Central memory CD8-positive, alpha-beta T cell (primary cell): ENCODE results near the gene HS3ST4.

Experiments used
- ATAC-seq: fragments of 150-1000 bp; cut with Tn5 transposase; replicated peaks from 2 replicates; pipeline ENCODE4 v1.10.0; 2022; ENCODE audit warnings: mild to moderate bottlenecking, moderate FRiP score, moderate number of reproducible peaks; ENCODE audit not compliant: poor library complexity, severe bottlenecking; ENCODE audit errors: extremely low read depth
- DNase-seq, 2 donors: peaks; one replicate each; pipeline ENCODE4 v3.0.0; 2021; ENCODE audit warnings: low spot score in 2 of 2
- H3K27ac Mint-ChIP-seq: one replicate; pipeline ENCODE4 v1.8.0; 2022; ENCODE audit warnings: low read depth, mild to moderate bottlenecking, moderate library complexity, mixed read lengths
- H3K27me3 Mint-ChIP-seq: one replicate; pipeline ENCODE4 v1.8.0; 2022; ENCODE audit warnings: mixed read lengths
- H3K36me3 Mint-ChIP-seq: one replicate; pipeline ENCODE4 v1.8.0; 2022; ENCODE audit warnings: mild to moderate bottlenecking, moderate library complexity, mixed read lengths; ENCODE audit not compliant: insufficient read depth
- H3K4me1 Mint-ChIP-seq: one replicate; pipeline ENCODE4 v1.8.0; 2022; ENCODE audit warnings: mixed read lengths
- H3K4me3 Mint-ChIP-seq: one replicate; pipeline ENCODE4 v1.8.0; 2022; ENCODE audit warnings: mild to moderate bottlenecking, moderate library complexity, mixed read lengths
- H3K9me3 Mint-ChIP-seq: one replicate; pipeline ENCODE4 v1.8.0; 2022; ENCODE audit warnings: mixed read lengths

The HS3ST4 gene

DNA sequence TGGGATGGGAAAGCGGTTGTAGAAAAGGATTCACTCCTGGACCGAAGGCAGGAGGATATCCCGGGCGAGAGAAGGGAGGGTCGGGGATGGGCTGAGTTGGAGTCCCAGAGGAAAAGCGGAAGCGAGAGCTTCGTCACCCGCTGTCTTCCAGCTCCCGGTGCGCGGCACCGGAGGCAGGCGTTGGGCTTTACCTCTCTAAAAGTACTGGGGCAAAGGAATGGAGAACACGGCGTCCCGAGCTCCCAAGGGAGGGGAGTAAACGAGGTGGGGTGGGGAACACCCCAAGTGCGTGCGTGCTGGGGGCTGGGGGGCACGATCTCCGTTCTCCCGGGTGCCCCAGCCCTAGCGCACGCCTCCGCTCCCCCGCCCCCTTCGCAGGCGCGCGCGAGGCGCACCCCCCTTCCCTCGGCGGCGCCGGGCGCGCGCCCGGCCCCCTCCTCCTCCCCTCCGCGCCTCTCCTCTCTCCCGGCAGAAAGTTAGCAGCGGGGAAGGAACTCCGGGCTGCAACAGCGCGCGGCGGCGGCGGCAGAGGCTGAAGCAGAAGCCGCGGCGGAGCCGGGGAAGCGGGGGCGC lies at the start of gene HS3ST4:
HS3ST4 (plus strand) TSS at position 441 of the 573 bp plus-strand sequence.
- no peaks in the 10 kb centered on the region for H3K4me1 Mint-ChIP-seq
- H3K36me3 Mint-ChIP-seq: no peaks in the 10 kb centered on the region
- DNase-seq (no peak), ATAC-seq (no peak)
- H3K4me3 Mint-ChIP-seq: peak within 1 kb of the TSS; percentile 62
- H3K27me3 Mint-ChIP-seq: peaks cover 83% of the 10 kb centered on the region
- H3K9me3 Mint-ChIP-seq: no peaks in the 10 kb centered on the region
- H3K27ac Mint-ChIP-seq: no peak within 1 kb of the TSS

DNA sequence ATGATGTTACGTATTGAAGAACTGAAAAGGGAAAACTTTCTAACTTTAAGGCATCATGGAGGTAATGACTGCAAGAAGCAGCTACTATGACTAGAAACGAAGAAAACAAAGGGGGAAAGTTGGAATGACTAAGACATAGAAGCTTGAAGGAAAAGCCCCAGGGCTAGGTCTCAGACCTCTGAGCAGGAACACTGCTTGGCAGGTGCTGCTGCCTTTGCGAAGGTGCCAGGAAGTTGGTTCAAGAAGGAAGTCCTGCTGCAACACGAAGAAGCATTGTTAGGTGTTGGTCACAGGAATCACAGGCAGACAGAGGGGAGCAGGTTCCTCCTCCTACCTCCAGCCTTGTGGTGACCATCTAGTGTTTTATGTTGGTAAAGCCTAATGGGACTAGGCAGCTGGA lies 48.1 kb upstream of the HS3ST4 start:
- Mint-ChIP-seq H3K27ac (no peak overlapping the region), H3K9me3 (peaks cover 15% of the 10 kb centered on the region), H3K4me1 (no peaks in the 10 kb centered on the region), H3K27me3 (peaks cover 13% of the 10 kb centered on the region), H3K36me3 (no peaks in the 10 kb centered on the region), H3K4me3 (no peak overlapping the region)
- no peak for ATAC-seq
- DNase-seq: no peak

DNA sequence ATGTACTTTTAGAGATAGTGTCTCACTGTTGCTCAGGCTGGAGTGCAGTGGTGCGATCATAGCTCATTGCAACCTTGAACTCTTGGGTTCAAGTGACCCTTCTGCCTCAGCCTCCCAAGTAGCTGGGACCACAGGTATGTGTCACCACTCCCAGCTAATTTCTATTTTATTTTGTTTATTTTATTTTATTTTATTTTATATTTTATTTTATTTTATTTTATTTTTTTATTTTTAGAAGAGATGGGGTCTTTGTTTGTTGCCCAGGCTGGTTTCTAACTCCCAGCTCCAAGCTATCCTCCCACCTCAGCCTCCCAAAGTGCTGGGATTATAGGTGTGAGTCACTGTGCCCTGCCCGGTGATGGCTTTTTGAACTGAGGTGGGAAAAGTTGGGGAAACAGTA lies 35.1 kb upstream of the HS3ST4 start:
- no peak overlapping the region for H3K4me3 Mint-ChIP-seq
- H3K36me3 Mint-ChIP-seq: no peaks in the 10 kb centered on the region
- no peak overlapping the region for H3K27ac Mint-ChIP-seq
- H3K27me3 Mint-ChIP-seq: peaks cover 40% of the 10 kb centered on the region
- no peak for DNase-seq
- ATAC-seq: no peak
- H3K4me1 Mint-ChIP-seq: no peaks in the 10 kb centered on the region
- H3K9me3 Mint-ChIP-seq: peaks cover 20% of the 10 kb centered on the region

DNA sequence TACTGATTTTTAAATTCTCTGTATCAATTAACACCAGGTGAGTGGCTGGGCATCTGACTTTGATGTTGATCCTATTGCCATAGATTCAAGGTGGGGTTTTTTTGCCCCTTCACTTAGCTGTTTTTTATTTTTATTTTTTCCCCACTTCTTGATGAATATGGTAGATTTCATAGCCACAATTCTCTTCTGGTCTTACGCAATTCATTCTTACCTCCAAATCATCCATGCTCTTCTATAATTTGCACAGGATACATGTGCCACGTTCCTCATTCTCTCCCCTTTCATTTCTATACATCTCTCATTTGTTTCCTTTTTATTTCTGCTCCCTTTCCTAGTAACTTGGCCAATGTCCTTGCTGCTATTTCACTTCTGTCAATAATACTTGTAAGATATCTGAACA lies 14.9 kb upstream of the HS3ST4 start:
- Mint-ChIP-seq H3K27me3 (peaks cover 13% of the 10 kb centered on the region), H3K4me3 (no peak overlapping the region), H3K36me3 (no peaks in the 10 kb centered on the region), H3K4me1 (no peaks in the 10 kb centered on the region), H3K27ac (no peak overlapping the region), H3K9me3 (no peaks in the 10 kb centered on the region)
- DNase-seq (no peak), ATAC-seq (no peak)

DNA sequence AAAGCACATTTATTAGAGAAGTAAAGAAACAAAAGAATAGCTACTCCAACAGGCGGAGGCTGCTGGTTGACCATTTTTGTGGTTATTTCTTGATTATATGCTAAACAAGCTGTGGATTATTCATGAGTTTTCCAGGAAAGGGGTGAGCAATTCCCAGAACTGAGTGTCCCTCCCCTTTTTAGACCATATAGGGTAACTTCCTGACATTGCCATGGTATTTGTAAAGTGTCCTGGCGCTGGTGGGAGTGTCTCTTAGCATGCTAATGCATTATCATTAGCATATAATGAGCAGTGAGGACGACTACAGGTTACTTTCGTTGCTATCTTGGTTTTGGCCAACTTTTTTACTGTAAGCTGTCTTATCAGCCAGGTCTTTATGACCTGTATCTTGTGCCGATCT lies 12.2 kb upstream of the HS3ST4 start:
- Mint-ChIP-seq H3K27me3 (peaks cover 17% of the 10 kb centered on the region), H3K9me3 (no peaks in the 10 kb centered on the region), H3K27ac (no peak overlapping the region), H3K36me3 (no peaks in the 10 kb centered on the region), H3K4me1 (no peaks in the 10 kb centered on the region), H3K4me3 (no peak overlapping the region)
- ATAC-seq: no peak
- DNase-seq: no peak

DNA sequence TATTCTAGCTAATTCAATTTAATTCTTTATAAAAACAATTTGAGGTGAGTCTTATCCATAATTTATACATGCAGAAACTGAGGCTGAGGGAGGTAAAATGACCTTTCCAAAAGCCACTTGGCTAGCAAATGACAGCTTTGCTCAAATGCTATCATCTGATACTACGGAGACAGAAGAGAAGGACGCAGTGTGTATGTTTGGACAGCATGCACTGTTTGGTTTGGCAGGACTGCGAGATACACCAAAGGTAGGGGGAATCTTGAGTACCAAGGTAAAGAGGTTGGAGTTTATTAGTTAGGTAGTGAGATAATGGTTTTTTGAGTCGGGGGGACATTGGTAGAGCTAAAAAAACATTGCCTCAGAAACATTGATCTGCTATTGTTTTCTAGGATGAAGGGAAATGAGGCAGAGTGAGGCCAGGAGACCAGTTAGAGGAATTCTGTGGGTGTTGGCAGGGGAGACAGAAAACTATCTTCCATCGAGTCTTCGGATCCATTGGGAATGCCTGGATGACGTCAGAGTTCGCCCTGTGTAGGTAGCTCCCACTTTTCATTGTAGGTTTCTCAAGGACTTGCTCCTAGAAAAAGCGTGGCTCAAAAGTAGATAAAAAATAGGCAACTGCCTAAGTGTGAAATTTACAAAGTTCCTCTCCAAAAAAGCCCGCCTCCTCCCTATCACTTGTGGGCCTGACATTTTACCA lies 2.5 kb upstream of the HS3ST4 start:
- Mint-ChIP-seq H3K4me3 (no peak overlapping the region), H3K4me1 (no peaks in the 10 kb centered on the region), H3K27me3 (peaks cover 73% of the 10 kb centered on the region), H3K9me3 (no peaks in the 10 kb centered on the region), H3K36me3 (no peaks in the 10 kb centered on the region), H3K27ac (no peak overlapping the region)
- DNase-seq (no peak), ATAC-seq (no peak)

DNA sequence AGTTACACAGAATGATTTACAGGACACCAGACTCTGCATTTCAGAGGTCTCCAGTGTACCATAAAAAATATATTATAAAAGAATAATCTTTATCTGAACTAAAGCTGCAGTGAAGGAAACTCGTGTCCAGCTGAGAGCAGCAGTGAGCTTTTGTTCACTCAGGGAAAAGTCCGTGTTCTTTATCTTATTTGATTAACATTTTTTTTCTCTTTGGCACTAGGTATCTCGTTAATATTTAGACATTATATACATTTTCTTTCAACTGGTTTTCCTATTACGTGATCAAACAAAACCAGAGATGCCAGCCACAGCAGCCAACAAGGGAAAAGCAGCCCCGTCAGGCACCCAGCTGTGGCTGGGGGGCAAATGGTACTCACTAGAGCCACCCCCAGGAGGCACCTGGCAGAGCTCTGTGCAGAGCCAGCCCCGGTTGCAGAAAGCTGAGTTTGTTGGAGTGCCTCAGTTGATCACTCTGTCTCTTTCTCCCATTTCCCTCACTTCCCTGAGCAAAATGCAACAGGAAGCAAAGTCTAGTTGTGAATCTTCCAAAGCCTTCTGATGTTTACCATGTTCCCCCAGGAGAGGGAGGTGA lies 1.1 kb upstream of the HS3ST4 start:
- no peak overlapping the region for H3K27ac Mint-ChIP-seq

DNA sequence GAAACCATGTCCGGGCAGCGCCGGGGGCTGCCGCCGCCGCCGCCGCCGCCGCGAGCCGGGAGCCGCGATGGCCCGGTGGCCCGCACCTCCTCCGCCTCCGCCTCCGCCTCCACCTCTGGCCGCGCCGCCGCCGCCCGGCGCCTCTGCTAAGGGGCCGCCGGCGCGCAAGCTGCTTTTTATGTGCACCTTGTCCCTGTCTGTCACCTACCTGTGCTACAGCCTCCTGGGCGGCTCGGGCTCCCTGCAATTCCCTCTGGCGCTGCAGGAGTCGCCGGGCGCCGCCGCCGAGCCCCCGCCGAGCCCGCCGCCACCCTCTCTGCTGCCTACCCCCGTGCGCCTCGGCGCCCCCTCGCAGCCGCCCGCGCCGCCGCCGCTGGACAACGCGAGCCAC lies 587 bp downstream of the HS3ST4 start:
- Mint-ChIP-seq H3K36me3 (no peaks in the 10 kb centered on the region), H3K27ac (no peak overlapping the region), H3K4me3 (no peak overlapping the region), H3K4me1 (no peaks in the 10 kb centered on the region), H3K27me3 (peaks cover 78% of the 10 kb centered on the region), H3K9me3 (no peaks in the 10 kb centered on the region)
- DNase-seq (no peak), ATAC-seq (no peak)

More for the DNA sequence above, 1.1 kb upstream of the HS3ST4 start:
- H3K27me3 Mint-ChIP-seq: peaks cover 83% of the 10 kb centered on the region
- DNase-seq (no peak), ATAC-seq (no peak)
- H3K36me3 Mint-ChIP-seq: no peaks in the 10 kb centered on the region
- H3K4me1 Mint-ChIP-seq: no peaks in the 10 kb centered on the region
- no peaks in the 10 kb centered on the region for H3K9me3 Mint-ChIP-seq
- peak overlapping the region; percentile 62 for H3K4me3 Mint-ChIP-seq

DNA sequence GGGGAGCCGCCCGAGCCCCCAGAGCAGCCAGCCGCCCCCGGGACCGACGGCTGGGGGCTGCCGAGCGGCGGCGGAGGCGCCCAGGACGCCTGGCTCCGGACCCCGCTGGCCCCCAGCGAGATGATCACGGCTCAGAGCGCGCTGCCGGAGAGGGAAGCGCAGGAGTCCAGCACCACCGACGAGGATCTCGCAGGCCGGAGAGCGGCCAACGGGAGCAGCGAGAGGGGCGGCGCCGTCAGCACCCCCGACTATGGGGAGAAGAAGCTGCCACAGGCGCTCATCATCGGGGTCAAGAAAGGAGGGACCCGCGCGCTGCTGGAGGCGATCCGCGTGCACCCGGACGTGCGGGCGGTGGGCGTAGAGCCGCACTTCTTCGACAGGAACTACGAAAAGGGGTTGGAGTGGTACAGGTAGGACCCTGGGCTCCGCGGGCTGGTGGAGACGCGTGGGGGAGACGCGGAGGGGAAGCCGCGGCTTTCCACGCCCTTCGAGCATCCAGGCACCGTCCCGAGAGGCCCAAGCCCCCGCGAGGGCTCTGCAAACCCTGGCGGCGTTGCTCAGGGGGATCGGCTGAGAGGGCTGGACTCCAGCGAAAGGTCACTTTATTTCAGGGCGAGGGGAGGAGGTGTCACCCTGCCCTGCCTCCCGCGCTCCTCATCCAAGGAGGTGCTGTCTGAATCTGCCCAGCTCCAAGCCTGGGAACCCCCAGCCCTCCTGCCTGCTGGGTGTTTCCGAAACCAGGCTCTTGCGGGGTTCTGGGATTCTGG lies 1.2 kb downstream of the HS3ST4 start:
- H3K36me3 Mint-ChIP-seq: no peaks in the 10 kb centered on the region
- H3K27me3 Mint-ChIP-seq: peaks cover 78% of the 10 kb centered on the region
- DNase-seq (no peak), ATAC-seq (no peak)
- H3K9me3 Mint-ChIP-seq: no peaks in the 10 kb centered on the region
- no peaks in the 10 kb centered on the region for H3K4me1 Mint-ChIP-seq
- no peak overlapping the region for H3K4me3 Mint-ChIP-seq
- no peak overlapping the region for H3K27ac Mint-ChIP-seq

DNA sequence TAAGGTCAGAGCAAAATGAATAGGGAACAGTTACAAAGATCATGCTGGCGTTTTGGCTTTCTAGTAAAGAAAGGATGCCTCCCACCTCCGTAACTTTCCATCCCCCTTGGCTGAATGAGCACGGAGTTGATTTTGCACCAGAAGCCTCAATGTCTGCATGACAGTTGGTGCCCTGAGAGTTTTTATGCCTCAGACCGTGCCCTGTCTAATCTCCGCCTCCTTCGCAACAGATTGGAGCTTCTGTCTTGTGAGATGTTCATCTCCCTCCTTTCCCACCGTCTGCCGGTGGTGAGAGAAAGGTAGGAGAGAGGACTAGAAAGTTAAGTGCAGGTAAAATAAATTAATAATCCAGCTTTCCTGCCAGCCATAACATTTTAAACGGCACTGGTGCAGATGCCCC lies 1.9 kb downstream of the HS3ST4 start:
- peaks cover 81% of the 10 kb centered on the region for H3K27me3 Mint-ChIP-seq
- no peaks in the 10 kb centered on the region for H3K9me3 Mint-ChIP-seq
- H3K4me1 Mint-ChIP-seq: no peaks in the 10 kb centered on the region
- no peak overlapping the region for H3K4me3 Mint-ChIP-seq
- H3K27ac Mint-ChIP-seq: no peak overlapping the region
- ATAC-seq (no peak), DNase-seq (no peak)
- H3K36me3 Mint-ChIP-seq: no peaks in the 10 kb centered on the region

DNA sequence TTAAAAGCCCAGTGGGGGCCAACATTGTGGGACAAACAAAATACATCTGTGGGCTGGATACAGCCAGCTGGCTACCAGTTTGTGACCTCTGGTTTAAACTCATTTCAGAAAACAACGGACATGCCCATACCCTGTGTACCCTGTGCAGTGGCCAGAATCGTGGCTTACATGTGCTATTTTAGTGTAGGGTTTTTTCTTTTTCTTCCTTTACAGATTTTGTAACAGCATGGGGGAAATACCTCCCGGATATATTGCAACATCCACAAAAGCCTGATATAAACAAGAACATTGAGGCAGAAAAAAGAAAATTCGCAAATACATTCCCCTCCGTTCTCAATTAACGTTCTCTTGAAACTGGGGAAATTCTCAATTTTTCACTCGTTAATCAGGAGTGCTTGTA lies 7.3 kb downstream of the HS3ST4 start:
- Mint-ChIP-seq H3K4me3 (no peak overlapping the region), H3K27me3 (peaks cover 79% of the 10 kb centered on the region), H3K4me1 (no peaks in the 10 kb centered on the region), H3K9me3 (no peaks in the 10 kb centered on the region), H3K27ac (no peak overlapping the region), H3K36me3 (no peaks in the 10 kb centered on the region)
- DNase-seq (no peak), ATAC-seq (no peak)

DNA sequence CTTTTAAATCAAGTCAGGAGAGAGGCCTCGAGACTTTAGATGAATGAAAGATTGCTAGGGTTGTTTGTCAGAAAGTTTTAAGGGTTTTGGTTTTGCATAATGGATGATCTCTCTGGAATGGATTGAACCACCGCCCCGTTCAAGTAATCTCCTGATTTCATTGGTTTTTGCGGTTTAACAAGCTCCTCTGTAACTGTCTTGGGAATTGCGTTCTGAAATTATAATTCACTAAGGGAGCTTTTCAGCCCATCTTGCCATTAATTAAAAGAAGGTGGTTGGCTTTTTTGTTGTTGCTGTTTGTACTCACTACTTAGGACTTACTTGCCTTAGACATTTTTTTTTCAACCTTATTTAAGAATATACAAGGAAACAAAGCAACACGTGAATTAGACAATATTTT lies 8.8 kb downstream of the HS3ST4 start:
- Mint-ChIP-seq H3K9me3 (no peaks in the 10 kb centered on the region), H3K4me3 (no peak overlapping the region), H3K4me1 (no peaks in the 10 kb centered on the region), H3K27me3 (peaks cover 74% of the 10 kb centered on the region), H3K36me3 (no peaks in the 10 kb centered on the region), H3K27ac (no peak overlapping the region)
- no peak for DNase-seq
- no peak for ATAC-seq

DNA sequence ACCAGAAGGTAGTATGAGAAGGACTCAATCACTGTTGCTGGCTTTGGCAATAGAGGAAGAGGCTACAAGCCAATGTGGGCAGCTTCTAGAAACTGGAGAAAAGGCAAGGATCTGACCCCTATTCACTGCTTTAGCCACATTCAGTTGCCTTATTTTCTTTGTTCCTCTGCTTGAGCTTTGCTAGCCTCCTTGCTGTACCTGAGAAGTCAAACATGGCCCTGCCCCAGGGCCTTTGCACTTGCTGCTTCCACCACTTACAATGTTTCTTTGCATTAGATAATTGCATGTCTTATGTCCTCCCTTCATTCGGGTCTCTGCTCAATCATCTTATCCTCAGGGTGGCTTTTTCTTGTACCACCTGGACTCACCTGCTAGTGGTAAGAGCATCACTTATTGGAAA lies 15.8 kb downstream of the HS3ST4 start:
- H3K27me3 Mint-ChIP-seq: peaks cover 24% of the 10 kb centered on the region
- H3K9me3 Mint-ChIP-seq: no peaks in the 10 kb centered on the region
- DNase-seq: no peak
- no peak for ATAC-seq
- no peak overlapping the region for H3K27ac Mint-ChIP-seq
- no peak overlapping the region for H3K4me3 Mint-ChIP-seq
- no peaks in the 10 kb centered on the region for H3K4me1 Mint-ChIP-seq
- H3K36me3 Mint-ChIP-seq: no peaks in the 10 kb centered on the region
